ENCODE results near the gene CLEC7A. TPM values are rescaled to one million over a fixed set of nuclear protein-coding genes. Genes with fewer than 3 reads are reported as not detected.

The CLEC7A gene
- total and polyA plus RNA-seq, 9 donors, result 1.9 to 12.7 (median 3.6) TPM

- Histone ChIP-seq H3K27me3 (no peaks in the 10 kb centered on the region), H3K27ac (no peak overlapping the region), H3K4me3 (no peak overlapping the region), H3K36me3 (no peaks in the 10 kb centered on the region), H3K9me3 (no peaks in the 10 kb centered on the region), H3K4me1 (ENCODE audit: insufficient read depth) (no peaks in the 10 kb centered on the region)
- 62 to 84% (median 68%) methylated on average over 2 of the region's 2 CpGs for WGBS, 3 donors
- no peak for TF ChIP-seq EP300 (IDR thresholded peaks at IDR 0.05)
- no peak for TF ChIP-seq POLR2A (IDR thresholded peaks at IDR 0.05)
- no peak for TF ChIP-seq CTCF (IDR thresholded peaks at IDR 0.05)
- intact Hi-C loops (cut with DNase I), result no loop called here
- DNase-seq, result no peak
Observed at GRCh38 chr12:10174986-10175614, 45.1 kb upstream of the CLEC7A start.

- WGBS, 3 donors, result 62 to 71% (median 70%) methylated on average over 7 of the region's 7 CpGs
- TF ChIP-seq EP300 (IDR thresholded peaks at IDR 0.05) (no peak), POLR2A (IDR thresholded peaks at IDR 0.05) (no peak), CTCF (IDR thresholded peaks at IDR 0.05) (no peak)
- no peak within 1 kb of the TSS for H3K27ac ChIP-seq
- H3K4me3 ChIP-seq, result no peak within 1 kb of the TSS
- H3K9me3 ChIP-seq, result no peaks in the 10 kb centered on the region
- DNase-seq, result no peak
- no peaks in the 10 kb centered on the region for H3K27me3 ChIP-seq
- no peaks in the 10 kb centered on the region for H3K4me1 ChIP-seq (ENCODE audit: insufficient read depth)
- intact Hi-C loops (cut with DNase I), result no loop called here
- H3K36me3 ChIP-seq, result no peaks in the 10 kb centered on the region
Observed at GRCh38 chr12:10171973-10172728, 42.2 kb upstream of the CLEC7A start, which contains the start of gene OLR1. OLR1 (minus strand) TSS chr12:10172132; CDS start chr12:10172077, 55 bp downstream.

GRCh38 chr12:10170216-10170615, 40.2 kb upstream of the CLEC7A start:
- Histone ChIP-seq H3K36me3 (no peaks in the 10 kb centered on the region), H3K27ac (no peak overlapping the region), H3K4me1 (ENCODE audit: insufficient read depth) (no peaks in the 10 kb centered on the region), H3K9me3 (no peaks in the 10 kb centered on the region), H3K27me3 (no peaks in the 10 kb centered on the region), H3K4me3 (no peak overlapping the region)
- DNase-seq, result no peak
- no peak for TF ChIP-seq EP300 (IDR thresholded peaks at IDR 0.05)
- TF ChIP-seq CTCF (IDR thresholded peaks at IDR 0.05), result no peak
- TF ChIP-seq POLR2A (IDR thresholded peaks at IDR 0.05), result no peak
- intact Hi-C loops (cut with DNase I), result no loop called here
- WGBS, 3 donors, result 89 to 95% (median 91%) methylated on average over 5 of the region's 5 CpGs

GRCh38 chr12:10169104-10169503, 39.1 kb upstream of the CLEC7A start:
- Histone ChIP-seq H3K27ac (no peak overlapping the region), H3K9me3 (no peaks in the 10 kb centered on the region), H3K4me1 (ENCODE audit: insufficient read depth) (no peaks in the 10 kb centered on the region), H3K27me3 (no peaks in the 10 kb centered on the region), H3K36me3 (no peaks in the 10 kb centered on the region), H3K4me3 (no peak overlapping the region)
- no peak for DNase-seq
- intact Hi-C loops (cut with DNase I), result no loop called here
- TF ChIP-seq POLR2A (IDR thresholded peaks at IDR 0.05) (no peak), EP300 (IDR thresholded peaks at IDR 0.05) (no peak), CTCF (IDR thresholded peaks at IDR 0.05) (no peak)
- 27 to 37% (median 28%) methylated on average over 3 of the region's 3 CpGs for WGBS, 3 donors

All from ovary (tissue), 9 donors.